ENCODE data around the gene PCDHGC3.

Gene PCDHGC3

DNA sequence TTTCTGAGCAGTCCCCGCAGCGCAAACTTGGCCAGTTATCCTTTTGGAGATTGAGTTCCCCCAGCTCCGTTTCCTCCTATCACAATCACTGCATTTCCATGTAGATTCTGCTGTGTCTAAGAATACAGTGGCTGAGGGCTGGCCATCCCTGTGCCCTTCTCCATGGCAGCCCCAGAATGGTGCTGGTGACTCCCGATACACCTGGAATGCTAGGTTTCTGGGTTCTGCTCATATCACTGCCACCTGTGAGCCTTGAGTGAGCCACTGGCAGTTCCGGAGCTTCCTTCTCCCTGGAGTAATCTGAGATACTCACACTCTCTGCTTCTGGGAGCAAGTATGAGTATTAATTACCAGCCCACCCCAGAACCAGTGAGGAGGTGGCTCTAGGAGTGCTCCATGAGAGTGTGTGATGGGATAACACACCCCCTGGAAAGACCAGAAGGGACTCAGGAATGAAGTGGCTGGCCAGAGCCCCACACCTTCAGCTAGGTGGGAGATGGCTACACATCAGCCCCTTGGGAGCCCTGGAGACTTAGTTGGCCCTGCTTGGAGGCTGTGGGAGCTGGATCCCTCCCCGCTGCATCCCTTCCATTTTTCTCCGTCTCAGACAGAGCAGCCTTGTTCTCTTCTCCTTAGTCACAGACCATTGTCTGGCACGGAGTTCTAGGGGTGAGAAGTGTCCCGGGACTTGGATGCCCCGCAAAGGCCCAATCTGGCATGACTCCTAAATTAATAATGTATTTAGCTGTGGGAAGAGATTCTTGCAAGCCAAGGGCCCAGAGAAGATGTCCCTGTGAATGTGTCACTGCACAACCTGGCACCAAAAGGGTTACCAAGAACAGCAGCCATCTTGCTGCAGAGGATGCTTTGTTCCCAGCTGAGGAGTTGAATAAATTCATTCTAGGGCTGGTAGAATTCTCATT, 18.0 kb downstream of the PCDHGC3 start:
- no peaks in the 10 kb centered on the region for H3K9me3 ChIP-seq (ENCODE audit: control insufficient read depth in 2 of 2, low read length in 2 of 2)
- H3K27me3 ChIP-seq (ENCODE audit: control insufficient read depth in 1 of 2, insufficient read depth in 2 of 2, low read length in 2 of 2): no peaks in the 10 kb centered on the region
- peaks cover 27% of the 10 kb centered on the region for H3K4me1 ChIP-seq (ENCODE audit: control insufficient read depth, insufficient read depth, low read length)
- H3K9ac ChIP-seq (ENCODE audit: low read length in 2 of 2): no peak overlapping the region
- no peak overlapping the region for H3K4me3 ChIP-seq (ENCODE audit: low read length in 2 of 2)
- H3K36me3 ChIP-seq (ENCODE audit: control insufficient read depth in 2 of 2, insufficient read depth in 2 of 2, low read length in 2 of 2): peaks cover 5 to 26% of the 10 kb centered on the region in 2 donors
- H3K27ac ChIP-seq (ENCODE audit: low read length): peak overlapping the region; percentile 41

DNA sequence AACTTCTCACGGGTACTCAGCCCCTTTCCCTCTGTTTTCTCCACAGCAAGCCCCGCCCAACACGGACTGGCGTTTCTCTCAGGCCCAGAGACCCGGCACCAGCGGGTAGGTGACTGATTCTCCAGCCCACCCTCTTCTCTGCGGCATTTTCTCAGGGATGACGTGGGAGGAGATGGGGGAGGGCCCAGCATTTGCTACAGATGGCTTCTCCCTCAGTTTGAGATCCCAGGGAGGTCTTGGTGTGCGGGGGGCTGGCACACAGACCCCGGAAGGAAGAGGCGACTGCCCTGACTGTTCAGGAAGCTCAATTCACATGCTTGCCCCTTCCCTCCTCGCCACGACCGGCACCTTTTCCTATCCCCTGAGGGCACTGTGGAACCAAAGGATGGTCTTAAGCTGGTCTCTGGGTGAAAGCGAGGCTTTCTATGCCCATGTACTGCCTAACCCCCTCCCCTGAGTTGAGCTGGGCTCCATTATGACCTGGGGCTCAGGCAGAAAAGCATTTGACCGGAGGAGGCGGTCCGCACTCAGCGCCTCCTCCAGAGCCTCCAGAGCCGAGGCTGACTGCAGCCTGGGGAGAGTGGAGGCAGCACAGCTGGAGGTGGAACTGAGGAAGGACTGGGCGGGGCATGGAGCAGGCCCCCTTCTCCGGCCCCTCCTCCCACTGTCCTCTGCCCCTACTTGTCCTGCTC, 19.1 kb downstream of the PCDHGC3 start:
- Histone ChIP-seq H3K27ac (ENCODE audit: low read length) (no peak overlapping the region), H3K9me3 (ENCODE audit: control insufficient read depth in 2 of 2, low read length in 2 of 2) (no peaks in the 10 kb centered on the region), H3K36me3 (ENCODE audit: control insufficient read depth in 2 of 2, insufficient read depth in 2 of 2, low read length in 2 of 2) (peaks cover 6 to 24% of the 10 kb centered on the region in 2 donors), H3K9ac (ENCODE audit: low read length in 2 of 2) (no peak overlapping the region), H3K4me1 (ENCODE audit: control insufficient read depth, insufficient read depth, low read length) (peaks cover 25% of the 10 kb centered on the region), H3K27me3 (ENCODE audit: control insufficient read depth in 1 of 2, insufficient read depth in 2 of 2, low read length in 2 of 2) (no peaks in the 10 kb centered on the region), H3K4me3 (ENCODE audit: low read length in 2 of 2) (no peak overlapping the region)

DNA sequence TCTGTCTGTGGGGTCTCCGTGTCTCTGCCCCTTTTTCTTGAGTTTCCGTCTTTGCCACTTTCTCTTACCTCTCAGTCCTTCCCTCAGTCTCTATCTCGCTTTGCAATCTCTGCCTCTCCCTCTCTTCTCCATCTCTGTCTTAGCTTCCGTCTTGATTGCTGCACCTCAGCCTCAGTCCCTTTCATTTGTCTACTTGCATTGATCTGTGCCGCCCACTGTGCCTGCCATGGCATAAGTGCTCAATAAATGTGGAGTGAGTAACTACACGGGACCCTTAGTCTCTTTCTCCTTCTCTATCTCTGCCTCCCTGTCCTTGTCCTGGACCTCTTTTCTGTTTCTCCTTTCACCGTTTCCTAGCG, 19.7 kb downstream of the PCDHGC3 start:
- Histone ChIP-seq H3K27me3 (ENCODE audit: control insufficient read depth in 1 of 2, insufficient read depth in 2 of 2, low read length in 2 of 2) (no peaks in the 10 kb centered on the region), H3K27ac (ENCODE audit: low read length) (no peak overlapping the region), H3K4me1 (ENCODE audit: control insufficient read depth, insufficient read depth, low read length) (peaks cover 25% of the 10 kb centered on the region), H3K4me3 (ENCODE audit: low read length in 2 of 2) (no peak overlapping the region), H3K36me3 (ENCODE audit: control insufficient read depth in 2 of 2, insufficient read depth in 2 of 2, low read length in 2 of 2) (peaks cover 2 to 21% of the 10 kb centered on the region in 2 donors), H3K9ac (ENCODE audit: low read length in 2 of 2) (no peak overlapping the region), H3K9me3 (ENCODE audit: control insufficient read depth in 2 of 2, low read length in 2 of 2) (no peaks in the 10 kb centered on the region)

GRCh38 chr5:141496038-141496437, 20.3 kb downstream of the PCDHGC3 start:
- no peak overlapping the region for H3K27ac ChIP-seq (ENCODE audit: low read length)
- no peaks in the 10 kb centered on the region for H3K27me3 ChIP-seq (ENCODE audit: control insufficient read depth in 1 of 2, insufficient read depth in 2 of 2, low read length in 2 of 2)
- no peak overlapping the region for H3K9ac ChIP-seq (ENCODE audit: low read length in 2 of 2)
- H3K36me3 ChIP-seq (ENCODE audit: control insufficient read depth in 2 of 2, insufficient read depth in 2 of 2, low read length in 2 of 2): peaks cover 2 to 16% of the 10 kb centered on the region in 2 donors
- H3K9me3 ChIP-seq (ENCODE audit: control insufficient read depth in 2 of 2, low read length in 2 of 2): no peaks in the 10 kb centered on the region
- H3K4me1 ChIP-seq (ENCODE audit: control insufficient read depth, insufficient read depth, low read length): peaks cover 24% of the 10 kb centered on the region
- no peak overlapping the region for H3K4me3 ChIP-seq (ENCODE audit: low read length in 2 of 2)

DNA sequence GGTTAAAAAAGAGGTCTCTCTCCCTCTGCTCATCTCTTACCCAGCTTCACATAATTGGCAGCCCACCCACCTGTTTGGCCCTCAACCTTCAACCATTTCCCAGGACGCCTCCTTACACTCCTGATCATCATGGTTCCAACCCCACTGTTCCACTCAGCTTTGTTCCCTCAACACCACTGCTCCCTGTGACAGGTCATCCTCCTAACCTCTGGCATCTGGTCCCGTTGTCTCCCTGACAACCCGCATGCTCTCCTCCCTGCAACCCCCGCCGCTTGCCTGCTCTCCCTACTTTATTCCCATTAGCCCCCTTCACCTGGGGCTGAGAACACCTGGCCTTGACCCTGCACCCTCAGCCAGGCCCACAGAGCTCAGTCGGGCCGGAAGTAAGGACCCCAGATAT, 26.0 kb downstream of the PCDHGC3 start:
- Histone ChIP-seq H3K4me3 (ENCODE audit: low read length in 2 of 2) (no peak overlapping the region), H3K27ac (ENCODE audit: low read length) (no peak overlapping the region), H3K9ac (ENCODE audit: low read length in 2 of 2) (no peak overlapping the region), H3K27me3 (ENCODE audit: control insufficient read depth in 1 of 2, insufficient read depth in 2 of 2, low read length in 2 of 2) (no peaks in the 10 kb centered on the region), H3K4me1 (ENCODE audit: control insufficient read depth, insufficient read depth, low read length) (peaks cover 2% of the 10 kb centered on the region), H3K36me3 (ENCODE audit: control insufficient read depth in 2 of 2, insufficient read depth in 2 of 2, low read length in 2 of 2) (peaks cover 8 to 27% of the 10 kb centered on the region in 2 donors), H3K9me3 (ENCODE audit: control insufficient read depth in 2 of 2, low read length in 2 of 2) (no peaks in the 10 kb centered on the region)

DNA sequence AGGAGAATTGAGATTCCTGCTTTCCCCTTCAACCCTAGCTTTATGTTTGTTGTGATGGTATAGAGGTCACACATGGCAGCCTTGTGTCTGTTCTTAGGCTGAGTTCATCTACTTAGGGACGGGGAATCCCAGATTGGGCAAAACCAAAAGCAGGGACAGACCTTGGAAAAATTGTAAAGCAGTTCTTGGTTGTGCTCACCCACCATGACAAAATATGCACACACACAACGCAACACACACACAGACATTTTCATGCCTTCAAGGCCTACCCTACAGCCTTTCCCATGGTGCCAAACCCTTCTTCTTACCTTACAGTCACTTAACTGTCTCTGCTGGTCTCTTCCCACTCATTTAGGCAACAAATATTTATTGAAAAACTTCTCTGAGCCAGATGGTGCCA, 27.9 kb downstream of the PCDHGC3 start:
- Histone ChIP-seq H3K4me3 (ENCODE audit: low read length in 2 of 2) (no peak overlapping the region), H3K9me3 (ENCODE audit: control insufficient read depth in 2 of 2, low read length in 2 of 2) (no peaks in the 10 kb centered on the region), H3K9ac (ENCODE audit: low read length in 2 of 2) (no peak overlapping the region), H3K27ac (ENCODE audit: low read length) (no peak overlapping the region), H3K27me3 (ENCODE audit: control insufficient read depth in 1 of 2, insufficient read depth in 2 of 2, low read length in 2 of 2) (no peaks in the 10 kb centered on the region), H3K4me1 (ENCODE audit: control insufficient read depth, insufficient read depth, low read length) (peaks cover 20% of the 10 kb centered on the region), H3K36me3 (ENCODE audit: control insufficient read depth in 2 of 2, insufficient read depth in 2 of 2, low read length in 2 of 2) (peaks cover 8 to 20% of the 10 kb centered on the region in 2 donors)

GRCh38 chr5:141504216-141504615, 28.4 kb downstream of the PCDHGC3 start:
- Histone ChIP-seq H3K4me1 (ENCODE audit: control insufficient read depth, insufficient read depth, low read length) (peaks cover 22% of the 10 kb centered on the region), H3K4me3 (ENCODE audit: low read length in 2 of 2) (no peak overlapping the region), H3K36me3 (ENCODE audit: control insufficient read depth in 2 of 2, insufficient read depth in 2 of 2, low read length in 2 of 2) (peaks cover 6 to 20% of the 10 kb centered on the region in 2 donors), H3K27me3 (ENCODE audit: control insufficient read depth in 1 of 2, insufficient read depth in 2 of 2, low read length in 2 of 2) (no peaks in the 10 kb centered on the region), H3K9ac (ENCODE audit: low read length in 2 of 2) (no peak overlapping the region), H3K27ac (ENCODE audit: low read length) (no peak overlapping the region), H3K9me3 (ENCODE audit: control insufficient read depth in 2 of 2, low read length in 2 of 2) (no peaks in the 10 kb centered on the region)

- H3K4me1 ChIP-seq (ENCODE audit: control insufficient read depth, insufficient read depth, low read length): peaks cover 31% of the 10 kb centered on the region
- H3K36me3 ChIP-seq (ENCODE audit: control insufficient read depth in 2 of 2, insufficient read depth in 2 of 2, low read length in 2 of 2): peaks cover 15 to 30% of the 10 kb centered on the region in 2 donors
- H3K27ac ChIP-seq (ENCODE audit: low read length): peak overlapping the region; percentile 81
Measured at GRCh38 chr5:141506381-141507155, 30.8 kb downstream of the PCDHGC3 start.

GRCh38 chr5:141507387-141508091, 31.8 kb downstream of the PCDHGC3 start:
- H3K9ac ChIP-seq (ENCODE audit: low read length in 2 of 2): peak overlapping the region; percentile 46 to 47
- H3K4me3 ChIP-seq (ENCODE audit: low read length in 2 of 2): peak overlapping the region; percentile 7 to 58
- peaks cover 39% of the 10 kb centered on the region for H3K4me1 ChIP-seq (ENCODE audit: control insufficient read depth, insufficient read depth, low read length)
- no peaks in the 10 kb centered on the region for H3K9me3 ChIP-seq (ENCODE audit: control insufficient read depth in 2 of 2, low read length in 2 of 2)
- no peaks in the 10 kb centered on the region for H3K27me3 ChIP-seq (ENCODE audit: control insufficient read depth in 1 of 2, insufficient read depth in 2 of 2, low read length in 2 of 2)
- H3K27ac ChIP-seq (ENCODE audit: low read length): peak overlapping the region; percentile 81
- H3K36me3 ChIP-seq (ENCODE audit: control insufficient read depth in 2 of 2, insufficient read depth in 2 of 2, low read length in 2 of 2): peaks cover 17 to 30% of the 10 kb centered on the region in 2 donors

More at GRCh38 chr5:141506381-141507155, 30.8 kb downstream of the PCDHGC3 start:
- Histone ChIP-seq H3K9me3 (ENCODE audit: control insufficient read depth in 2 of 2, low read length in 2 of 2) (no peaks in the 10 kb centered on the region), H3K27me3 (ENCODE audit: control insufficient read depth in 1 of 2, insufficient read depth in 2 of 2, low read length in 2 of 2) (no peaks in the 10 kb centered on the region), H3K4me3 (ENCODE audit: low read length in 2 of 2) (no peak overlapping the region), H3K9ac (ENCODE audit: low read length in 2 of 2) (peak overlapping the region; percentile 46 to 47)

DNA sequence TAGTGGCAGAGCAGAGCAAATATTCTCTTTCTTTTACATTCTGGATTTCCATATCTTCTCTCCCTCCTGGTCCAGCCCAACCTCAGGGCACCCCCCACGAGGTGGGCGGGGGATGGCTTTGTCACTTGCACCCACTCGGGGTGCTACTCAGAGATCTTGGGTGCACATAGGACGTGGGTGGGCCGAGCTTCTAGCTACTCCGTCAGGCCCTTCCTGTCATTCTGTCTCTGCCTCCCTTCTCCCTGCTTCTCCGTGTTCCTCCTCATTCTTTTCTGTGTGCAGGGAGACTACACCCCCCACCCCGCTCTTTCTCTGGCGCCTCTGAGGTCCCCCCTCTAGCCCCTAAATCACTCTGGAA, 32.7 kb downstream of the PCDHGC3 start:
- Histone ChIP-seq H3K9ac (ENCODE audit: low read length in 2 of 2) (peak overlapping the region; percentile 5 to 46), H3K4me3 (ENCODE audit: low read length in 2 of 2) (peak overlapping the region; percentile 7 to 58), H3K27me3 (ENCODE audit: control insufficient read depth in 1 of 2, insufficient read depth in 2 of 2, low read length in 2 of 2) (no peaks in the 10 kb centered on the region), H3K4me1 (ENCODE audit: control insufficient read depth, insufficient read depth, low read length) (peaks cover 43% of the 10 kb centered on the region), H3K9me3 (ENCODE audit: control insufficient read depth in 2 of 2, low read length in 2 of 2) (no peaks in the 10 kb centered on the region), H3K36me3 (ENCODE audit: control insufficient read depth in 2 of 2, insufficient read depth in 2 of 2, low read length in 2 of 2) (peaks cover 17 to 30% of the 10 kb centered on the region in 2 donors), H3K27ac (ENCODE audit: low read length) (peak overlapping the region; percentile 81)

Data from stomach smooth muscle (tissue), 2 donors.